ENCODE data around the gene QRFP.

GRCh38 chr9:130921989-130922892 lies 25.6 kb upstream of the QRFP start:
- TF ChIP-seq CTCF (IDR thresholded peaks at IDR 0.05) (no peak), POLR2A (IDR thresholded peaks at IDR 0.05; ENCODE audit: low read depth) (no peak), EP300 (IDR thresholded peaks at IDR 0.05) (no peak), POLR2AphosphoS5 (IDR thresholded peaks at IDR 0.05) (no peak)

Measured in esophagus muscularis mucosa (tissue), 4 donors.